ENCODE measurements around the gene PIK3C2B.
A peak's percentile ranks its signal among the peaks of the same experiment; 100 is the strongest.

The PIK3C2B gene

GRCh38 chr1:204464187-204464631, 30.4 kb downstream of the PIK3C2B start:
- no peak for DNase-seq (ENCODE audit: low read depth, low spot score)
- no peak overlapping the region for H3K27ac ChIP-seq

GRCh38 chr1:204463125-204464060, 31.2 kb downstream of the PIK3C2B start:
- no peak overlapping the region for H3K27ac ChIP-seq
- DNase-seq (ENCODE audit: low read depth, low spot score): no peak

GRCh38 chr1:204462229-204462561, 32.4 kb downstream of the PIK3C2B start:
- no peak overlapping the region for H3K27ac ChIP-seq
- no peak for DNase-seq (ENCODE audit: low read depth, low spot score)

- H3K27ac ChIP-seq: no peak overlapping the region
- no peak for DNase-seq (ENCODE audit: low read depth, low spot score)
These were observed 33.0 kb downstream of the PIK3C2B start for GRCh38 chr1:204461331-204462228.

- no peak overlapping the region for H3K27ac ChIP-seq
- DNase-seq (ENCODE audit: low read depth, low spot score): no peak
These were observed 34.3 kb downstream of the PIK3C2B start for GRCh38 chr1:204460346-204460745.

GRCh38 chr1:204459706-204460105, 34.9 kb downstream of the PIK3C2B start:
- no peak for DNase-seq (ENCODE audit: low read depth, low spot score)
- no peak overlapping the region for H3K27ac ChIP-seq

- H3K27ac ChIP-seq: no peak overlapping the region
- DNase-seq (ENCODE audit: low read depth, low spot score): no peak
These were observed 36.9 kb downstream of the PIK3C2B start for GRCh38 chr1:204457666-204458065.

GRCh38 chr1:204456826-204457442, 37.7 kb downstream of the PIK3C2B start:
- H3K27ac ChIP-seq: no peak overlapping the region
- no peak for DNase-seq (ENCODE audit: low read depth, low spot score)

- no peak for DNase-seq (ENCODE audit: low read depth, low spot score)
- H3K27ac ChIP-seq: no peak overlapping the region
These were observed 38.8 kb downstream of the PIK3C2B start for GRCh38 chr1:204455831-204456145.

GRCh38 chr1:204455063-204455830, 39.4 kb downstream of the PIK3C2B start:
- no peak overlapping the region for H3K27ac ChIP-seq
- DNase-seq (ENCODE audit: low read depth, low spot score): no peak

GRCh38 chr1:204454476-204454875, 40.1 kb downstream of the PIK3C2B start:
- no peak for DNase-seq (ENCODE audit: low read depth, low spot score)
- H3K27ac ChIP-seq: no peak overlapping the region

- no peak for DNase-seq (ENCODE audit: low read depth, low spot score)
- no peak overlapping the region for H3K27ac ChIP-seq
These were observed 41.3 kb downstream of the PIK3C2B start for GRCh38 chr1:204453141-204453772.

- peak overlapping the region; percentile 27 for H3K27ac ChIP-seq
- no peak for DNase-seq (ENCODE audit: low read depth, low spot score)
These were observed 43.1 kb downstream of the PIK3C2B start for GRCh38 chr1:204451352-204452124.

- no peak for DNase-seq (ENCODE audit: low read depth, low spot score)
- peak overlapping the region; percentile 27 for H3K27ac ChIP-seq
These were observed 43.9 kb downstream of the PIK3C2B start for GRCh38 chr1:204450461-204451257.

GRCh38 chr1:204449678-204450280, 44.8 kb downstream of the PIK3C2B start:
- no peak overlapping the region for H3K27ac ChIP-seq

GRCh38 chr1:204448991-204449677, 45.5 kb downstream of the PIK3C2B start:
- peak overlapping the region; percentile 48 for H3K27ac ChIP-seq
- no peak for DNase-seq (ENCODE audit: low read depth, low spot score)

More at GRCh38 chr1:204449678-204450280, 44.8 kb downstream of the PIK3C2B start:
- no peak for DNase-seq (ENCODE audit: low read depth, low spot score)

GRCh38 chr1:204448344-204448964, 46.2 kb downstream of the PIK3C2B start:
- H3K27ac ChIP-seq: peak overlapping the region; percentile 48
- peak; percentile 70 for DNase-seq (ENCODE audit: low read depth, low spot score)
